SK-N-SH treated with all-trans-retinoic acid at 6 μM for 48 hours (cell line): Measurements from ENCODE around the gene PSAPL1.

Source experiments
- ATAC-seq: fragments of 200-7000 bp; cut with Tn5 transposase; 3 replicates; pipeline ENCODE4 v1.9.1; 2020; ENCODE audit warnings: mild to moderate bottlenecking, moderate library complexity
- ARNTL ChIP-seq: fragments of 450-650 bp; formaldehyde crosslinking; IDR thresholded peaks from 2 replicates; pipeline ENCODE4 v1.5.0; 2020; ENCODE audit warnings: low read depth, mild to moderate bottlenecking, moderate library complexity, borderline replicate concordance
- BACH2 ChIP-seq: fragments of 250-450 bp; sonication (Bioruptor Pico); IDR thresholded peaks from 2 replicates; pipeline ENCODE4 v1.9.0; 2021; ENCODE audit warnings: mild to moderate bottlenecking, borderline replicate concordance
- CSDC2 ChIP-seq: fragments of 250-450 bp; sonication (Bioruptor Pico); IDR thresholded peaks from 2 replicates; pipeline ENCODE4 v1.5.0; 2020; ENCODE audit warnings: mild to moderate bottlenecking, moderate library complexity
- CSRNP3 ChIP-seq: fragments of 250-450 bp; sonication (Bioruptor Pico); IDR thresholded peaks from 2 replicates; pipeline ENCODE4 v1.5.1; 2021; ENCODE audit warnings: mild to moderate bottlenecking, moderate library complexity
- ESRRG ChIP-seq: fragments of 250-450 bp; sonication (Bioruptor Pico); IDR thresholded peaks from 2 replicates; pipeline ENCODE4 v1.6.1; 2021; ENCODE audit warnings: mild to moderate bottlenecking
- GLIS3 ChIP-seq: fragments of 250-450 bp; sonication (Bioruptor Pico); IDR thresholded peaks from 2 replicates; pipeline ENCODE4 v1.5.0; 2020; ENCODE audit warnings: mild to moderate bottlenecking, moderate library complexity
- ISL1 ChIP-seq: fragments of 250-450 bp; sonication (Bioruptor Pico); IDR thresholded peaks from 2 replicates; pipeline ENCODE4 v2.1.2; 2022; ENCODE audit warnings: mild to moderate bottlenecking, moderate library complexity
- POU6F1 ChIP-seq: fragments of 250-450 bp; sonication (Bioruptor Pico); IDR thresholded peaks from 2 replicates; pipeline ENCODE4 v1.8.0; 2021; ENCODE audit warnings: low read depth, mild to moderate bottlenecking, moderate library complexity, borderline replicate concordance
- PPARA ChIP-seq: fragments of 250-450 bp; sonication (Bioruptor Pico); IDR thresholded peaks from 2 replicates; pipeline ENCODE4 v1.5.0; 2020; ENCODE audit warnings: mild to moderate bottlenecking, borderline replicate concordance
- RARB ChIP-seq: fragments of 250-450 bp; sonication (Bioruptor Pico); IDR thresholded peaks from 2 replicates; pipeline ENCODE4 v1.8.0; 2021; ENCODE audit warnings: mild to moderate bottlenecking, moderate library complexity
- SNAI2 ChIP-seq: fragments of 250-450 bp; sonication (Bioruptor Pico); IDR thresholded peaks from 2 replicates; pipeline ENCODE4 v1.5.0; 2020; ENCODE audit warnings: mild to moderate bottlenecking, moderate library complexity
- TCF4 ChIP-seq: fragments of 250-450 bp; sonication (Bioruptor Pico); IDR thresholded peaks from 2 replicates; pipeline ENCODE4 v1.8.0; 2021; ENCODE audit warnings: mild to moderate bottlenecking, moderate library complexity, borderline replicate concordance
- TOX ChIP-seq: fragments of 250-450 bp; sonication (Bioruptor Pico); IDR thresholded peaks from 2 replicates; pipeline ENCODE4 v1.8.0; 2021; ENCODE audit warnings: mild to moderate bottlenecking, moderate library complexity, borderline replicate concordance
- ZC3H10 ChIP-seq: fragments of 250-450 bp; sonication (Bioruptor Pico); IDR thresholded peaks from 2 replicates; pipeline ENCODE4 v1.5.1; 2021; ENCODE audit warnings: mild to moderate bottlenecking, moderate library complexity
- ZFP3 ChIP-seq: fragments of 250-450 bp; sonication (Bioruptor Pico); IDR thresholded peaks from 2 replicates; pipeline ENCODE4 v1.5.0; 2020; ENCODE audit warnings: mild to moderate bottlenecking, moderate library complexity
- ZFP30 ChIP-seq: fragments of 450-650 bp; formaldehyde crosslinking; IDR thresholded peaks from 2 replicates; pipeline ENCODE4 v1.5.0; 2022; ENCODE audit warnings: mild to moderate bottlenecking, moderate library complexity
- ZNF565 ChIP-seq: fragments of 450-650 bp; formaldehyde crosslinking; conservative IDR thresholded peaks from 2 replicates; pipeline ENCODE4 v1.5.0; 2020; ENCODE audit warnings: low read depth, mild to moderate bottlenecking, moderate library complexity
- ZNF70 ChIP-seq: fragments of 450-650 bp; formaldehyde crosslinking; IDR thresholded peaks from 2 replicates; pipeline ENCODE4 v1.5.0; 2020; ENCODE audit warnings: mild to moderate bottlenecking, moderate library complexity
- ZNF8 ChIP-seq: fragments of 450-650 bp; formaldehyde crosslinking; IDR thresholded peaks from 2 replicates; pipeline ENCODE4 v1.5.0; 2020; ENCODE audit warnings: mild to moderate bottlenecking, moderate library complexity
- TF ChIP-seq, protein P1 (sequence below): fragments of 250-450 bp; sonication (Bioruptor Pico); IDR thresholded peaks from 2 replicates; pipeline ENCODE4 v1.5.1; 2020; ENCODE audit warnings: low read depth, mild to moderate bottlenecking, moderate library complexity
- TF ChIP-seq, protein P2 (sequence below): fragments of 250-450 bp; sonication (Bioruptor Pico); IDR thresholded peaks from 2 replicates; pipeline ENCODE4 v1.8.0; 2020; ENCODE audit warnings: mild to moderate bottlenecking, moderate library complexity, borderline replicate concordance

The PSAPL1 gene

GRCh38 chr4:7399440-7400234 lies 35.1 kb downstream of the PSAPL1 start:
- no peak for ATAC-seq
- TF ChIP-seq CSRNP3 (no peak), ESRRG (CRISPR knock-in tag) (no peak), GLIS3 (CRISPR knock-in tag) (no peak), SNAI2 (CRISPR knock-in tag) (no peak), ZFP3 (CRISPR knock-in tag) (no peak), ARNTL (CRISPR knock-in tag) (no peak), CSDC2 (CRISPR knock-in tag) (no peak), ZNF70 (CRISPR knock-in tag) (no peak), ISL1 (no peak), RARB (CRISPR knock-in tag) (no peak), ZNF8 (no peak), PPARA (CRISPR knock-in tag) (no peak), TOX (no peak), TCF4 (CRISPR knock-in tag) (no peak), ZNF565 (CRISPR knock-in tag) (no peak), BACH2 (CRISPR knock-in tag) (no peak)
- TF ChIP-seq, protein P1, sequence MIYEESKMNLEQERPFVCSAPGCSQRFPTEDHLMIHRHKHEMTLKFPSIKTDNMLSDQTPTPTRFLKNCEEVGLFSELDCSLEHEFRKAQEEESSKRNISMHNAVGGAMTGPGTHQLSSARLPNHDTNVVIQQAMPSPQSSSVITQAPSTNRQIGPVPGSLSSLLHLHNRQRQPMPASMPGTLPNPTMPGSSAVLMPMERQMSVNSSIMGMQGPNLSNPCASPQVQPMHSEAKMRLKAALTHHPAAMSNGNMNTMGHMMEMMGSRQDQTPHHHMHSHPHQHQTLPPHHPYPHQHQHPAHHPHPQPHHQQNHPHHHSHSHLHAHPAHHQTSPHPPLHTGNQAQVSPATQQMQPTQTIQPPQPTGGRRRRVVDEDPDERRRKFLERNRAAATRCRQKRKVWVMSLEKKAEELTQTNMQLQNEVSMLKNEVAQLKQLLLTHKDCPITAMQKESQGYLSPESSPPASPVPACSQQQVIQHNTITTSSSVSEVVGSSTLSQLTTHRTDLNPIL, result no peak
- TF ChIP-seq, protein P2, sequence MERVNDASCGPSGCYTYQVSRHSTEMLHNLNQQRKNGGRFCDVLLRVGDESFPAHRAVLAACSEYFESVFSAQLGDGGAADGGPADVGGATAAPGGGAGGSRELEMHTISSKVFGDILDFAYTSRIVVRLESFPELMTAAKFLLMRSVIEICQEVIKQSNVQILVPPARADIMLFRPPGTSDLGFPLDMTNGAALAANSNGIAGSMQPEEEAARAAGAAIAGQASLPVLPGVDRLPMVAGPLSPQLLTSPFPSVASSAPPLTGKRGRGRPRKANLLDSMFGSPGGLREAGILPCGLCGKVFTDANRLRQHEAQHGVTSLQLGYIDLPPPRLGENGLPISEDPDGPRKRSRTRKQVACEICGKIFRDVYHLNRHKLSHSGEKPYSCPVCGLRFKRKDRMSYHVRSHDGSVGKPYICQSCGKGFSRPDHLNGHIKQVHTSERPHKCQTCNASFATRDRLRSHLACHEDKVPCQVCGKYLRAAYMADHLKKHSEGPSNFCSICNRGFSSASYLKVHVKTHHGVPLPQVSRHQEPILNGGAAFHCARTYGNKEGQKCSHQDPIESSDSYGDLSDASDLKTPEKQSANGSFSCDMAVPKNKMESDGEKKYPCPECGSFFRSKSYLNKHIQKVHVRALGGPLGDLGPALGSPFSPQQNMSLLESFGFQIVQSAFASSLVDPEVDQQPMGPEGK (CRISPR knock-in tag), result no peak
- TF ChIP-seq, all 23 proteins: peak for 0

DNA sequence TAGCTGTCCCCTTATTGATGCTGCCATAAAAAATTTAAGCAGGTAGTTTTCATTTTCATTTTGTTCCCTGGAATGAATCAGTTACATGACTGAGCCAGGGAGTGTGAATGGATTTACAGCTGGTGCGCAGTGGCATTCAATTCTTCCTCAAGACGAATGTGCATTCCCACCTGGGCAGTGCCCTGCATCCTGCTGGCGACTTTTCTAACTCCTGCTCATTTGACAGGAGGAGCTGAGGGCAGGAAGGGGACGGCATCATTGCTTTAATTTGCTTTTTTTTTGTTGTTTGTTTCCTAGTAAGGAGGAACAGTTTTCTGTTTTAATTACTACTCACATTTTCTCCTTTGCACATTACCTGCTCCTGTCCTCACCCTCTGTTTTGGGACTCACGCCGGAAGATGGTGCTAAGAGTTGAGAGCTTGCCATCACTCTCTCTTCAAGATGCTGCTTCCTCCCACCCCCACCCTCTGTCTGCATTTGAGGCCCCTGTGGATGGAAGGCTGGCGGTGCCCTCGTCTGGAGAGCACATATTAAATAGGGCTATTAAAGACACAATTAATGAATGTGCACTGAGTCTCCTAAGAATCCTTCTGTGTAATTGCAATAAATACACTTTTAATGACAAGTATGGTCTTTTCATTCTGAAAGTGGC lies 35.8 kb downstream of the PSAPL1 start:
- no peak for TF ChIP-seq RARB (CRISPR knock-in tag)
- TF ChIP-seq ZFP30 (CRISPR knock-in tag), result no peak
- no peak for TF ChIP-seq CSRNP3
- no peak for TF ChIP-seq SNAI2 (CRISPR knock-in tag)
- TF ChIP-seq POU6F1, result no peak
- TF ChIP-seq PPARA (CRISPR knock-in tag), result no peak
- TF ChIP-seq, protein P1, result no peak
- no peak for TF ChIP-seq BACH2 (CRISPR knock-in tag)
- no peak for TF ChIP-seq ZC3H10 (CRISPR knock-in tag)
- no peak for TF ChIP-seq ARNTL (CRISPR knock-in tag)
- TF ChIP-seq, all 23 proteins: peak for 0
- ATAC-seq, result no peak
